Lower leg skin (tissue), 4 donors: ENCODE results near the gene PIGS. TPM values are rescaled to one million over a fixed set of nuclear protein-coding genes. Genes with fewer than 3 reads are reported as not detected.

Experiments used
- DNase-seq, 2 donors: peaks; one replicate each; pipeline ENCODE4 v3.0.0-alpha.2; 2019; ENCODE audit warnings: low spot score in 2 of 2
- H3K4me3 ChIP-seq: fragments of 200-600 bp; sonication (generic); 2 replicates; pipeline ENCODE4 v1.5.1; 2017; ENCODE audit warnings: mild to moderate bottlenecking, low read depth; ENCODE audit not compliant: poor library complexity, severe bottlenecking
- POLR2A ChIP-seq, 2 donors: fragments of 450-650 bp; IDR thresholded peaks; one replicate each; pipeline ENCODE4 v1.6.1; 2016 to 2017; ENCODE audit warnings: antibody characterized with exemption in 2 of 2, mild to moderate bottlenecking in 1 of 2, moderate library complexity in 1 of 2
- WGBS, 2 donors: methylation state at CpG; one replicate each; pipeline ENCODE4 v1.1.5; 2018; 5-methylcytosine and 5-hydroxymethylcytosine counted together
- intact Hi-C: fragments of 100-400 bp; cut with DNase I; formaldehyde crosslinking; loops from one replicate; pipeline ENCODE4 v1.15.0; 2023; ENCODE audit warnings: low total_unique reads
- total RNA-seq, 4 donors: library from RNA; depleted of rRNA; stranded (reverse); fragments of >200 nt; gene quantifications; one replicate each; pipeline ENCODE4 v1.1.0, GENCODE V29; 2016
- TF ChIP-seq, protein P1 (sequence below), 3 donors: fragments of 450-650 bp; IDR thresholded peaks; one replicate each; pipeline ENCODE4 v1.5.1; 2016; ENCODE audit warnings: antibody characterized with exemption in 3 of 3, mild to moderate bottlenecking in 3 of 3, moderate library complexity in 2 of 3

Gene PIGS
- total RNA-seq, 4 donors from 2014 or later: 57.6 to 84.0 (median 75.1) TPM

- intact Hi-C loops: no loop called here
- H3K4me3 ChIP-seq: no peak overlapping the region
- TF ChIP-seq POLR2A (IDR thresholded peaks at IDR 0.05): no peak
- TF ChIP-seq, protein P1, sequence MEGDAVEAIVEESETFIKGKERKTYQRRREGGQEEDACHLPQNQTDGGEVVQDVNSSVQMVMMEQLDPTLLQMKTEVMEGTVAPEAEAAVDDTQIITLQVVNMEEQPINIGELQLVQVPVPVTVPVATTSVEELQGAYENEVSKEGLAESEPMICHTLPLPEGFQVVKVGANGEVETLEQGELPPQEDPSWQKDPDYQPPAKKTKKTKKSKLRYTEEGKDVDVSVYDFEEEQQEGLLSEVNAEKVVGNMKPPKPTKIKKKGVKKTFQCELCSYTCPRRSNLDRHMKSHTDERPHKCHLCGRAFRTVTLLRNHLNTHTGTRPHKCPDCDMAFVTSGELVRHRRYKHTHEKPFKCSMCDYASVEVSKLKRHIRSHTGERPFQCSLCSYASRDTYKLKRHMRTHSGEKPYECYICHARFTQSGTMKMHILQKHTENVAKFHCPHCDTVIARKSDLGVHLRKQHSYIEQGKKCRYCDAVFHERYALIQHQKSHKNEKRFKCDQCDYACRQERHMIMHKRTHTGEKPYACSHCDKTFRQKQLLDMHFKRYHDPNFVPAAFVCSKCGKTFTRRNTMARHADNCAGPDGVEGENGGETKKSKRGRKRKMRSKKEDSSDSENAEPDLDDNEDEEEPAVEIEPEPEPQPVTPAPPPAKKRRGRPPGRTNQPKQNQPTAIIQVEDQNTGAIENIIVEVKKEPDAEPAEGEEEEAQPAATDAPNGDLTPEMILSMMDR (IDR thresholded peaks at IDR 0.05): no peak
- 93 to 96% methylated on average over 3 of the region's 3 CpGs for WGBS, 2 donors
- DNase-seq: no peak
Observed at GRCh38 chr17:28584434-28584833, 13.1 kb upstream of the PIGS start.

DNA sequence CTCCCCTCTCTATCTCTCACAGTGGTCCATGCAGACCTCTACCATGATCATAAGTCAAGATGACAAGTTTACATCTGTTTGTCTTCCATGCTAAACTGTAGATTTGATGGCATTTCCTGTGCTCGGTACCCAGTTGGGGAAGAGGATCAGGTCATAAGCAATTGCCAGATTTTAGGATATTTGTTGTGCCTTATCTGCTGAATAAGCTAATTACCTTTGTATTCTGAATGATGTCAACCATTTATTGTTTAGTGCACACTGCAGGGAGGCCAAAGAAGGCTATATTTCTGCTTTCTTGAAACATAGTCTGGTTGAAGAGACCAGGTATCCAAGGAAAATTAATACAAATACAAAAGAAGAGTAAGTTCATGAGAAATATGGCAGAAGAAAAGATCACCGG lies 11.2 kb upstream of the PIGS start:
- intact Hi-C loops: no loop called here
- 94 to 98% methylated on average over 2 of the region's 2 CpGs for WGBS, 2 donors
- no peak overlapping the region for H3K4me3 ChIP-seq
- TF ChIP-seq, protein P1 (IDR thresholded peaks at IDR 0.05): no peak
- no peak for TF ChIP-seq POLR2A (IDR thresholded peaks at IDR 0.05)
- no peak for DNase-seq

DNA sequence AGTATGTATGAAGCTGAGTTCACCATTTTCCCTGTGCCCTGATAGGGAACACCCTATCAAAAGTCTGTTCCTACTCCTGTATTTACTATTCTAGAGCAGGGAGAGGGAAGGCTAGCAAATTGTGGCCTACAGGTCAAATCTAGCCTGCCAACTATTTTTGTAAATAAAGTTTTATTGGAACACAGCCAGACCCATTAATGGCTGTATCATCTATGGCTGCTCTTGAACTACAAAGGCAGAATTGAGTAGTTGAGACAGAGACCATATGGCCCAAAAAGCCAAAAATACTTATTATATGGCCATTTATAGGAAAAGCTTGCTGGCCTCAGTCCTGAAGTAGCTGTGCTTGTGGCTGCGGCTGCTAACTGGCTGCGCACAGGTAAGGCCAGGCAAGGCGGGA lies 9.6 kb upstream of the PIGS start:
- no peak for TF ChIP-seq POLR2A (IDR thresholded peaks at IDR 0.05)
- TF ChIP-seq, protein P1 (IDR thresholded peaks at IDR 0.05): no peak
- WGBS, 2 donors: 97 to 98% methylated on average over 3 of the region's 3 CpGs
- intact Hi-C loops: no loop called here
- no peak overlapping the region for H3K4me3 ChIP-seq
- no peak for DNase-seq

DNA sequence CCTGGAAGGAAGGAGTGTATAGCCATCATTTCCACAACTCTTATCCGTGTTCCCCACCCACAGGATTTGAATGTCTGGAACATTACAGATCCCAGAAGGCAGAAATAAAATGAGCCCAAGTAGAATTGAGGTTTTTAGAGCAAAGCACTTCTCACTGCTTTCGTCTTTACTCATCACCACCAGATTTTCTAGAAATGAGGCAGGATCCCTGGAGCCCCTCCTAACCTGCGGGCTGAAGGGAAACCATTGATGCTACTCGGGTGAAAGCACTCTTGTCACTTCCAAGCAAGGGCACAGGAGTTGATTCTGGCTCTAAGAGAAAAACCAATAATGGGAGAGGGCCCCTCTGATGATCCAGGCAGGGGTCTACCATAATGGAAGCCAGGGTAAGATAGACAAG lies 8.2 kb upstream of the PIGS start:
- H3K4me3 ChIP-seq: no peak overlapping the region
- intact Hi-C loops: no loop called here
- DNase-seq: no peak
- no peak for TF ChIP-seq POLR2A (IDR thresholded peaks at IDR 0.05)
- TF ChIP-seq, protein P1 (IDR thresholded peaks at IDR 0.05): no peak
- 88 to 94% methylated on average over 4 of the region's 4 CpGs for WGBS, 2 donors

DNA sequence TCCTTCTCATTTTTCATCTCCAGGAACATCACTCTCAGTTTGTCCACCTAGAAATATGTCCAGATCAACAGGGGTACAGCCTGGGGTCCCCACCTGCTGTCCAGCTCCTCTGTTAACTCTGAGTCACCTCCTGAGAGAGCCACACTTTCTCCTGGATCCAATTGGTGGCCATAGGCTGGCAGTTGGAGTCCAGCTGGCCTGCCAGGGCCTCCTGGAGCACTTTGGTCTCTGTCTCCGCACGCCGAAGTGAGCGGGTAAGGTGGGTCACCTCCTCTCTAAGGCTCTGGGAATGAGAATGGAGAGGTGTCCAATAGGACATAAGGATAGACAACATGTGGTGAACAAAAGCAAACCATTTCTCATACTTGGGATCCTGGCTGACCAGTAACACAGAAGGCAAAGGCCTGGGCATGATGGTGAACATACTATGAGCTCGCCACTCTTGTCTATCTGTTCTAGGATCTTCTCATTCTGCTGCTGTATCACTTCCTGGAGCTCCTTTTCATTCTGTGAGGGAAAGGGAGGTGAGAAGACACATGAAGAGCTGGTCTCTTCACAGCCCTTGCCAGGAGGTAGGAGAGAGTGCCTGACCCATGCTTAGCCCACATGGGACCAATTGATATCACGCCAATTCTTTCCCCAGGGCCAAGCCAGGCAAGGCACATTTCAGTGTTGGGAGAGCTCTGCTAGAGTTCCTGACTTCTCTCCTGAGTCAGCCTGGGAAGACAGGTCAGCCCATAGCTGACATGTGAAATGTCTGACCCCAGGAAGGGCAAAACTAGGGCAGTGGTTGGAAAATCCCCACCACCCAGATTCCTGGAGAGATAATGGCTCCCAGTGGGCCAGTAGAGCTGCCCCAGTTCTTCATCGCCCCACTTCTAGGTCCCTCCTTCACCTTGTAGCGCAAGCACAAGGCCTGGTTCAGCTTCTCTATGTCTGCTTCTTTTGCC lies 7.2 kb upstream of the PIGS start:
- intact Hi-C loops: no loop called here
- no peak overlapping the region for H3K4me3 ChIP-seq
- no peak for TF ChIP-seq POLR2A (IDR thresholded peaks at IDR 0.05)
- TF ChIP-seq, protein P1 (IDR thresholded peaks at IDR 0.05): no peak
- WGBS, 2 donors: 95 to 99% methylated on average over 8 of the region's 8 CpGs
- no peak for DNase-seq
